Loucy (cell line): ENCODE data around the gene DNAH9.

Experiments
- H2AFZ ChIP-seq: fragments of 200-600 bp; sonication (generic); 2 replicates; pipeline ENCODE4 v1.6.0; 2016; ENCODE audit warnings: antibody characterized with exemption, mild to moderate bottlenecking, low read length, moderate library complexity
- H3F3A ChIP-seq: fragments of 200-600 bp; 2 replicates; pipeline ENCODE4 v1.6.0; 2016; ENCODE audit warnings: antibody characterized with exemption, low read depth, mild to moderate bottlenecking
- H3K27me3 ChIP-seq: fragments of 200-600 bp; sonication (generic); 2 replicates; pipeline ENCODE4 v1.6.1; 2014; ENCODE audit warnings: low read length, mild to moderate bottlenecking; ENCODE audit not compliant: insufficient read depth, poor library complexity, severe bottlenecking
- H3K36me3 ChIP-seq: fragments of 200-600 bp; sonication (generic); 2 replicates; pipeline ENCODE4 v1.6.1; 2016; ENCODE audit warnings: low read length; ENCODE audit not compliant: insufficient read depth
- H3K4me1 ChIP-seq: fragments of 200-600 bp; sonication (generic); 2 replicates; pipeline ENCODE4 v1.5.1; 2014; ENCODE audit warnings: low read length, mild to moderate bottlenecking; ENCODE audit not compliant: insufficient read depth, poor library complexity, severe bottlenecking
- H3K4me2 ChIP-seq: fragments of 200-600 bp; sonication (generic); 2 replicates; pipeline ENCODE4 v1.6.0; 2014; ENCODE audit warnings: antibody characterized with exemption, low read length, low read depth, mild to moderate bottlenecking; ENCODE audit not compliant: poor library complexity, severe bottlenecking
- H3K4me3 ChIP-seq: fragments of 200-600 bp; sonication (generic); 2 replicates; pipeline ENCODE4 v1.5.1; 2014; ENCODE audit warnings: low read length, mild to moderate bottlenecking, mixed read lengths; ENCODE audit not compliant: poor library complexity, severe bottlenecking
- H3K79me2 ChIP-seq: fragments of 200-600 bp; sonication (generic); 2 replicates; pipeline ENCODE4 v1.6.1; 2014; ENCODE audit warnings: low read length; ENCODE audit not compliant: insufficient read depth
- H3K9ac ChIP-seq: fragments of 200-600 bp; sonication (generic); 2 replicates; pipeline ENCODE4 v1.6.0; 2014; ENCODE audit warnings: mild to moderate bottlenecking, low read depth, low read length, moderate library complexity; ENCODE audit not compliant: poor library complexity, severe bottlenecking
- H3K9me2 ChIP-seq: fragments of 200-600 bp; sonication (generic); replicated peaks from 2 replicates; pipeline ENCODE4 v1.6.1; 2016; ENCODE audit warnings: low read depth, low read length, mixed read lengths
- H3K9me3 ChIP-seq: fragments of 200-600 bp; sonication (generic); 2 replicates; pipeline ENCODE4 v1.6.1; 2014; ENCODE audit warnings: mild to moderate bottlenecking, antibody characterized with exemption, low read length, low read depth; ENCODE audit not compliant: insufficient read depth
- H4K20me1 ChIP-seq: fragments of 200-600 bp; sonication (generic); 2 replicates; pipeline ENCODE4 v1.6.0; 2014; ENCODE audit warnings: antibody characterized with exemption, low read length, mild to moderate bottlenecking; ENCODE audit not compliant: insufficient read depth, poor library complexity, severe bottlenecking
- EZH2phosphoT487 ChIP-seq: fragments of 200-600 bp; IDR thresholded peaks from 2 replicates; pipeline ENCODE4 v1.6.1; 2018; ENCODE audit warnings: antibody characterized with exemption, mild to moderate bottlenecking, moderate library complexity, borderline replicate concordance
- TF ChIP-seq, protein P1 (sequence below): fragments of 200-600 bp; sonication (generic); conservative IDR thresholded peaks from 2 replicates; pipeline ENCODE4 v1.5.1; 2014; ENCODE audit warnings: mild to moderate bottlenecking, antibody characterized with exemption, low read length

Gene DNAH9, protein sequence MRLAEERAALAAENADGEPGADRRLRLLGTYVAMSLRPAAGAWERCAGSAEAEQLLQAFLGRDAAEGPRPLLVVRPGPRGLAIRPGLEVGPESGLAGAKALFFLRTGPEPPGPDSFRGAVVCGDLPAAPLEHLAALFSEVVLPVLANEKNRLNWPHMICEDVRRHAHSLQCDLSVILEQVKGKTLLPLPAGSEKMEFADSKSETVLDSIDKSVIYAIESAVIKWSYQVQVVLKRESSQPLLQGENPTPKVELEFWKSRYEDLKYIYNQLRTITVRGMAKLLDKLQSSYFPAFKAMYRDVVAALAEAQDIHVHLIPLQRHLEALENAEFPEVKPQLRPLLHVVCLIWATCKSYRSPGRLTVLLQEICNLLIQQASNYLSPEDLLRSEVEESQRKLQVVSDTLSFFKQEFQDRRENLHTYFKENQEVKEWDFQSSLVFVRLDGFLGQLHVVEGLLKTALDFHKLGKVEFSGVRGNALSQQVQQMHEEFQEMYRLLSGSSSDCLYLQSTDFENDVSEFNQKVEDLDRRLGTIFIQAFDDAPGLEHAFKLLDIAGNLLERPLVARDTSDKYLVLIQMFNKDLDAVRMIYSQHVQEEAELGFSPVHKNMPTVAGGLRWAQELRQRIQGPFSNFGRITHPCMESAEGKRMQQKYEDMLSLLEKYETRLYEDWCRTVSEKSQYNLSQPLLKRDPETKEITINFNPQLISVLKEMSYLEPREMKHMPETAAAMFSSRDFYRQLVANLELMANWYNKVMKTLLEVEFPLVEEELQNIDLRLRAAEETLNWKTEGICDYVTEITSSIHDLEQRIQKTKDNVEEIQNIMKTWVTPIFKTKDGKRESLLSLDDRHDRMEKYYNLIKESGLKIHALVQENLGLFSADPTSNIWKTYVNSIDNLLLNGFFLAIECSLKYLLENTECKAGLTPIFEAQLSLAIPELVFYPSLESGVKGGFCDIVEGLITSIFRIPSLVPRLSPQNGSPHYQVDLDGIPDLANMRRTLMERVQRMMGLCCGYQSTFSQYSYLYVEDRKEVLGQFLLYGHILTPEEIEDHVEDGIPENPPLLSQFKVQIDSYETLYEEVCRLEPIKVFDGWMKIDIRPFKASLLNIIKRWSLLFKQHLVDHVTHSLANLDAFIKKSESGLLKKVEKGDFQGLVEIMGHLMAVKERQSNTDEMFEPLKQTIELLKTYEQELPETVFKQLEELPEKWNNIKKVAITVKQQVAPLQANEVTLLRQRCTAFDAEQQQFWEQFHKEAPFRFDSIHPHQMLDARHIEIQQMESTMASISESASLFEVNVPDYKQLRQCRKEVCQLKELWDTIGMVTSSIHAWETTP (N-terminal part only)

DNA sequence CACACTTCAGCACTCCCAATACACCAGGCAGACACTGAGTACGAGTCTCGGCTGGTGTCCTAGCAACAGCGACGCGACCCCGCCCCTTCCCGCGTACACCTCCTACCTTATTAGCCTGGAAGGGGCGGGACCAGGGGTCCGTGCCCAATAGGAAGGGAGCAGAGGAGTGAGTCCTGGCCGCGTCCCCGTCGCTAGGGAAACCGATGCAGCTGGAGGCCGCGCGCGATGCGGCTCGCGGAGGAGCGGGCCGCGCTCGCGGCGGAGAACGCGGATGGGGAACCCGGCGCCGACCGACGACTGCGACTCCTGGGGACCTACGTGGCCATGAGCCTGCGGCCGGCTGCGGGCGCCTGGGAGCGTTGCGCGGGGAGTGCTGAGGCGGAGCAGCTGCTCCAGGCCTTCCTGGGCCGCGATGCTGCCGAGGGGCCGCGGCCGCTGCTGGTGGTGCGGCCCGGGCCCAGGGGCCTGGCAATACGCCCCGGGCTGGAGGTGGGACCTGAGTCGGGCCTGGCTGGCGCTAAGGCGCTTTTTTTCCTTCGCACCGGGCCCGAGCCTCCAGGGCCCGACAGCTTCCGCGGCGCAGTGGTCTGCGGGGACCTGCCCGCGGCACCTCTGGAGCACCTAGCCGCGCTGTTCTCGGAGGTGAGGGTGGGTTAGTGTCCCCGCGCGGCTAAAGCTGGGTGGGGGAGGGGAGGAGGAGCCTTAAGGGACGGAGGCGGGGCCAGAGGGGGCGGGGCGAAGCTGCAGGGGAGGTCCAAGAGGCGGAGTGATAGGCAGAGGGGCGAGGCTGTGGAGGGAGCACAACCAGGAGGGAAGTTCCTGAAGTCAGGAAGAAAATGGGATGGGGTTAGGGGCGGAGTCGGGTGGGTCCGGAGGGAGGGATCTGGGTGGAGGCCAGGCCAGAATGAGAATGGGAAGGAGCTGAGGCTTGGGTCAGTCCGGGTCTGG lies at the start of gene DNAH9:
TSS of gene DNAH9 (plus strand) at position 197 of the 948 bp plus-strand sequence. CDS start at position 226, 29 bp downstream.
- Histone ChIP-seq H3K79me2 (no peaks in the 10 kb centered on the region), H3K9ac (no peak within 1 kb of the TSS), H3K9me2 (no peaks in the 10 kb centered on the region), H3K4me2 (no peak within 1 kb of the TSS), H2AFZ (no peak within 1 kb of the TSS), H3K36me3 (no peaks in the 10 kb centered on the region), H3K4me3 (no peak within 1 kb of the TSS), H3F3A (no peaks in the 10 kb centered on the region), H4K20me1 (no peaks in the 10 kb centered on the region), H3K4me1 (no peaks in the 10 kb centered on the region), H3K27me3 (no peaks in the 10 kb centered on the region), H3K9me3 (no peaks in the 10 kb centered on the region; the same call in 1 of the 2 replicates)
- TF ChIP-seq, protein P1, sequence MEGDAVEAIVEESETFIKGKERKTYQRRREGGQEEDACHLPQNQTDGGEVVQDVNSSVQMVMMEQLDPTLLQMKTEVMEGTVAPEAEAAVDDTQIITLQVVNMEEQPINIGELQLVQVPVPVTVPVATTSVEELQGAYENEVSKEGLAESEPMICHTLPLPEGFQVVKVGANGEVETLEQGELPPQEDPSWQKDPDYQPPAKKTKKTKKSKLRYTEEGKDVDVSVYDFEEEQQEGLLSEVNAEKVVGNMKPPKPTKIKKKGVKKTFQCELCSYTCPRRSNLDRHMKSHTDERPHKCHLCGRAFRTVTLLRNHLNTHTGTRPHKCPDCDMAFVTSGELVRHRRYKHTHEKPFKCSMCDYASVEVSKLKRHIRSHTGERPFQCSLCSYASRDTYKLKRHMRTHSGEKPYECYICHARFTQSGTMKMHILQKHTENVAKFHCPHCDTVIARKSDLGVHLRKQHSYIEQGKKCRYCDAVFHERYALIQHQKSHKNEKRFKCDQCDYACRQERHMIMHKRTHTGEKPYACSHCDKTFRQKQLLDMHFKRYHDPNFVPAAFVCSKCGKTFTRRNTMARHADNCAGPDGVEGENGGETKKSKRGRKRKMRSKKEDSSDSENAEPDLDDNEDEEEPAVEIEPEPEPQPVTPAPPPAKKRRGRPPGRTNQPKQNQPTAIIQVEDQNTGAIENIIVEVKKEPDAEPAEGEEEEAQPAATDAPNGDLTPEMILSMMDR = no peak
- TF ChIP-seq EZH2phosphoT487 = no peak

DNA sequence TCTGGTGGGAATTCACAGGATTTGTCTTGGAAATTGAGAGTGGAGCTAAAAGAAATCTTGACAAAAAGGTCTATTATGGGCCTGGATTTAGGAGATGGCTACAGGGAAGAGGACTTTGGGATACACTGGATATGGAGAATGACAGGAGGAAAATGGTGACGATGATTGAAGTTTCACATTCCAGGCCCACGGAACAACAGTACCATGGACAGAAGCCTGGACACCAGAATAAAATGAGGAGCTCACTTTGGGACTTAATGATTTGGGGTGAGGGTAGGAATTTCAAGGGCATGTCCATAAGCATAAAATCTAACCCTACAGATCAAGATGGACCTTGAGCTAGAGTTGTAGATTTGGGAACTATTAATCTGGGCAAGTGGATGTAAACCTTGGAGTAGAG lies 47.8 kb upstream of the DNAH9 start:
- H2AFZ ChIP-seq = no peak overlapping the region

More for the DNA sequence above, 47.8 kb upstream of the DNAH9 start:
- no peaks in the 10 kb centered on the region for H4K20me1 ChIP-seq
- TF ChIP-seq EZH2phosphoT487 = no peak
- TF ChIP-seq, protein P1 = no peak
- no peaks in the 10 kb centered on the region for H3K27me3 ChIP-seq
- H3K36me3 ChIP-seq = no peaks in the 10 kb centered on the region
- no peak overlapping the region for H3K4me3 ChIP-seq
- no peaks in the 10 kb centered on the region for H3F3A ChIP-seq
- H3K9ac ChIP-seq = no peak overlapping the region
- no peaks in the 10 kb centered on the region for H3K4me1 ChIP-seq
- no peaks in the 10 kb centered on the region for H3K79me2 ChIP-seq
- H3K4me2 ChIP-seq = no peak overlapping the region
- H3K9me3 ChIP-seq = peaks cover 5% of the 10 kb centered on the region; the same call in 1 of the 2 replicates
- no peaks in the 10 kb centered on the region for H3K9me2 ChIP-seq
